Measurements from ENCODE around the gene GPR157. TPM values are rescaled to one million over a fixed set of nuclear protein-coding genes. Genes with fewer than 3 reads are reported as not detected.
"Not testable (repeated sequence)": the region's sequence is repeated elsewhere in the genome, so short reads cannot be mapped to it uniquely, and the experiment has no call there.

GPR157 gene
- total and polyA plus RNA-seq, 2 experiments from 2014 or later = 1.7 to 2.7 TPM

DNA sequence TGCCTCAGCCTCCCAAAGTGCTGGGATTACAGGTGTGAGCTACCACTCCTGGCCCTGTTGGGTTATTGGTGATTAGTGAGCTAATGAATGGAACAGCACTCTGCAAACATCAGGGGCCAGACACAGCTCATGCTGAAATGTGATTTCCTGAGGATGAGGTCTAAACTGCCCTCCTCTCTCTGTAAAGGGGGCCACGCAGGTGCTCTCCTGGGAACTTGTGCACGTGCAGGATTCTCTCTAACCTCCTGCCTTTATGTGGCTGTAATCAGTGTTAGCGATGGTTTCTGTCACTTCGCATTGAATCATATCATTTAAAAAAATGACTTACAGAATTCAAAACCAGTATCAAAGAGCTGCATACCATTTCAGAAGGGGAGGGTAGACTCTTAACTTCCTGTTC lies 3.6 kb downstream of the GPR157 start:
- H3K4me1 ChIP-seq (ENCODE audit: insufficient read depth) = peaks cover 12% of the 10 kb centered on the region; the same call in 1 of the 2 replicates
- 86 to 98% methylated on average over 4 of the region's 4 CpGs for WGBS, 2 experiments (ENCODE audit: low coverage in 1 of 2, low lambda C conversion rate in 2 of 2, missing lambda C conversion rate in 2 of 2)
- no peak overlapping the region for H3K9ac ChIP-seq
- no peak overlapping the region for H3K4me3 ChIP-seq
- no peak overlapping the region for H2AFZ ChIP-seq
- peaks cover 9% of the 10 kb centered on the region for H3F3A ChIP-seq (ENCODE audit: insufficient read depth)
- no peaks in the 10 kb centered on the region for H3K27me3 ChIP-seq (replicated peaks; ENCODE audit: insufficient read depth)
- TF ChIP-seq EZH2 (IDR thresholded peaks at IDR 0.05; ENCODE audit: insufficient read depth, poor library complexity, severe bottlenecking) (no peak), EZH2phosphoT487 (IDR thresholded peaks at IDR 0.05; ENCODE audit: insufficient read depth, low read depth) (no peak)
- H4K20me1 ChIP-seq (ENCODE audit: insufficient read depth) = no peaks in the 10 kb centered on the region
- H3K4me2 ChIP-seq (ENCODE audit: unreplicated experiment) = no peak overlapping the region
- no peaks in the 10 kb centered on the region for H3K79me2 ChIP-seq (ENCODE audit: insufficient read depth)
- no peaks in the 10 kb centered on the region for H3K9me3 ChIP-seq (ENCODE audit: low read depth)
- in situ Hi-C loops (cut with MboI) = no loop called here
- DNase-seq = no peak
- no peaks in the 10 kb centered on the region for H3K36me3 ChIP-seq (ENCODE audit: low read depth)
- H3K9me2 ChIP-seq (ENCODE audit: insufficient read depth) = no peaks in the 10 kb centered on the region
- H3K27ac ChIP-seq = no peak overlapping the region

DNA sequence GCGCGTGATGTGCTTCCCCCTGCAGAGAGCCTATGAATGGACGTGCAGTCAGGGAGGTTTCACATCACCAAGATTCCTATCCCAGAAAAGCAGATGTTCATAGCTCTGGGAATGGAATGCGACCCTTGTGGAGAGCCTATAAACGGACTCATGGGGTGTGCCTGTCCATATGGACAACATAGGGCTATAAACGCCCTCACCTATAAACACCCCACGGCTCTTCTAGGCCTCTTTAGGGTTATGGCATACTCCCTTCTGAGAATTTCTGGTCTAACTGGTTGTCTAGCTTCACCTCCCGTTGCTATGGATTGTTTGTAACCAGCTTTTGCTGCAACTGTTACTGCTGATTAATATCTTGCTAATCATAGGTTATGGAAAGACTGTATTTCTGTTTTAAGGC lies 4.5 kb downstream of the GPR157 start:
- H3K9me2 ChIP-seq (ENCODE audit: insufficient read depth); DNase-seq; H3K4me3 ChIP-seq; H3K27ac ChIP-seq; H2AFZ ChIP-seq; H3K9ac ChIP-seq; H3K27me3 ChIP-seq (replicated peaks; ENCODE audit: insufficient read depth); H3K9me3 ChIP-seq (ENCODE audit: low read depth); H3K79me2 ChIP-seq (ENCODE audit: insufficient read depth); H3K4me2 ChIP-seq (ENCODE audit: unreplicated experiment); H4K20me1 ChIP-seq (ENCODE audit: insufficient read depth); in situ Hi-C loops (cut with MboI); H3F3A ChIP-seq (ENCODE audit: insufficient read depth); H3K36me3 ChIP-seq (ENCODE audit: low read depth): not testable (repeated sequence)
- 75 to 89% methylated on average over 7 to 8 of the region's 8 CpGs for WGBS, 2 experiments (ENCODE audit: low coverage in 1 of 2, low lambda C conversion rate in 2 of 2, missing lambda C conversion rate in 2 of 2)
- H3K4me1 ChIP-seq (ENCODE audit: insufficient read depth) = peaks cover 12% of the 10 kb centered on the region; the same call in 1 of the 2 replicates

DNA sequence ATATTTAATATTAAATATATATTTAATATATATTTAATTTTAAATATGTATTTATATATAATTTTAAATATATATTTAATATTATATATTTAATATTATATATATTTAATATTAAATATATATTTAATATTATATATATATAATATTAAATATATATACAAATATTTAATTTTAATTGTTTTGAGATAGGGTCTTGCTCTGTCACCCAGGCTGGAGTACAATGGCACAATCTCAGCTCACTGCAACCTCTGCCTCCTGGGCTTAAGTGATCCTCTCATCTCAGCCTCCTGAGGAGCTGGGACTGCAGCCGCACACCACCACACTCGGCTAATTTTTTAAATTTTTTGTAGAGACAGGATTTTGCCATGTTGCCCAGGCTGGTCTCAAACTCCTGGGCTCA lies 5.2 kb downstream of the GPR157 start:
- H3K9me2 ChIP-seq (ENCODE audit: insufficient read depth); H3K36me3 ChIP-seq (ENCODE audit: low read depth); H3K9me3 ChIP-seq (ENCODE audit: low read depth); H3K27ac ChIP-seq; H4K20me1 ChIP-seq (ENCODE audit: insufficient read depth); H3F3A ChIP-seq (ENCODE audit: insufficient read depth); in situ Hi-C loops (cut with MboI); H3K4me2 ChIP-seq (ENCODE audit: unreplicated experiment); H2AFZ ChIP-seq; H3K79me2 ChIP-seq (ENCODE audit: insufficient read depth); H3K27me3 ChIP-seq (replicated peaks; ENCODE audit: insufficient read depth); H3K4me3 ChIP-seq; H3K9ac ChIP-seq; DNase-seq: not testable (repeated sequence)
- H3K4me1 ChIP-seq (ENCODE audit: insufficient read depth) = peaks cover 12% of the 10 kb centered on the region; the same call in 1 of the 2 replicates
- 80 to 95% methylated on average over 2 of the region's 2 CpGs for WGBS, 2 experiments (ENCODE audit: low coverage in 1 of 2, low lambda C conversion rate in 2 of 2, missing lambda C conversion rate in 2 of 2)

- Histone ChIP-seq H3K9ac (no peak overlapping the region), H3K4me1 (ENCODE audit: insufficient read depth) (no peaks in the 10 kb centered on the region), H3K27me3 (replicated peaks; ENCODE audit: insufficient read depth) (no peaks in the 10 kb centered on the region), H3K4me2 (ENCODE audit: unreplicated experiment) (no peak overlapping the region), H4K20me1 (ENCODE audit: insufficient read depth) (no peaks in the 10 kb centered on the region), H3K4me3 (no peak overlapping the region), H3K9me3 (ENCODE audit: low read depth) (no peaks in the 10 kb centered on the region), H3K9me2 (ENCODE audit: insufficient read depth) (no peaks in the 10 kb centered on the region), H3K36me3 (ENCODE audit: low read depth) (no peaks in the 10 kb centered on the region), H2AFZ (no peak overlapping the region), H3K27ac (no peak overlapping the region), H3K79me2 (ENCODE audit: insufficient read depth) (no peaks in the 10 kb centered on the region), H3F3A (ENCODE audit: insufficient read depth) (no peaks in the 10 kb centered on the region)
- TF ChIP-seq EZH2 (IDR thresholded peaks at IDR 0.05; ENCODE audit: insufficient read depth, poor library complexity, severe bottlenecking) (no peak), EZH2phosphoT487 (IDR thresholded peaks at IDR 0.05; ENCODE audit: insufficient read depth, low read depth) (no peak)
- WGBS, 2 experiments (ENCODE audit: low coverage in 1 of 2, low lambda C conversion rate in 2 of 2, missing lambda C conversion rate in 2 of 2) = 86% methylated on average over 19 to 22 of the region's 22 CpGs
- no peak for DNase-seq
- in situ Hi-C loops (cut with MboI) = no loop called here
Measured at GRCh38 chr1:9121496-9122409, 7.1 kb downstream of the GPR157 start.
